PC-3 (cell line): Measurements from ENCODE around the gene ARVCF. TPM values are rescaled to one million over a fixed set of nuclear protein-coding genes. Genes with fewer than 3 reads are reported as not detected.

Experiments used
- ATAC-seq: fragments of 200-7000 bp; cut with Tn5 transposase; 2 replicates; pipeline ENCODE4 v1.9.1; 2020; ENCODE audit warnings: mild to moderate bottlenecking, moderate library complexity
- BruUV-seq: library from RNA; stranded (reverse); fragments of 400-500 nt; replicated peaks from 2 replicates; lab custom pipeline; 2021; lab: Mats Ljungman, UMichigan
- CTCF ChIA-PET: fragments of 300-600 bp; sonication (Branson Sonifier 250); formaldehyde crosslinking; loops from one replicate; lab custom pipeline; 2022; ENCODE audit warnings: antibody characterized with exemption; lab: Charles Lee
- POLR2A ChIA-PET: fragments of 300-600 bp; sonication (Branson Sonifier 250); formaldehyde crosslinking; loops from one replicate; lab custom pipeline; 2022; ENCODE audit warnings: antibody characterized with exemption; ENCODE audit not compliant: unreplicated experiment; lab: Charles Lee
- DNase-seq: peaks from one replicate; pipeline ENCODE4 v3.0.0-alpha.2; 2015
- H2AFZ ChIP-seq: fragments of 300-600 bp; sonication (generic); 2 replicates; pipeline ENCODE4 v1.6.0; 2016; ENCODE audit warnings: antibody characterized with exemption, low read length
- H3F3A ChIP-seq: fragments of 300-600 bp; sonication (generic); one replicate; pipeline ENCODE4 v1.6.0; 2017; ENCODE audit warnings: antibody characterized with exemption, low read length, control low read depth, mild to moderate bottlenecking; ENCODE audit not compliant: unreplicated experiment
- H3K27ac ChIP-seq: fragments of 300-600 bp; sonication (generic); 2 replicates; pipeline ENCODE4 v1.5.1; 2016; ENCODE audit warnings: mild to moderate bottlenecking, low read length
- H3K27me3 ChIP-seq: fragments of 300-600 bp; sonication (generic); 2 replicates; pipeline ENCODE4 v1.6.1; 2016; ENCODE audit warnings: low read length, mixed read lengths
- H3K36me3 ChIP-seq: fragments of 300-600 bp; sonication (generic); 2 replicates; pipeline ENCODE4 v1.6.1; 2016; ENCODE audit warnings: low read depth, mixed run types, low read length, mixed read lengths
- H3K4me1 ChIP-seq: fragments of 300-600 bp; sonication (generic); 2 replicates; pipeline ENCODE4 v1.5.1; 2016; ENCODE audit warnings: low read length; ENCODE audit not compliant: insufficient read depth
- H3K4me2 ChIP-seq: fragments of 300-600 bp; sonication (generic); 2 replicates; pipeline ENCODE4 v1.6.0; 2016; ENCODE audit warnings: low read length
- H3K4me3 ChIP-seq: fragments of 300-600 bp; sonication (generic); 2 replicates; pipeline ENCODE4 v1.5.1; 2016; ENCODE audit warnings: mild to moderate bottlenecking, low read length, mixed read lengths
- H3K79me2 ChIP-seq: fragments of 300-600 bp; sonication (generic); 2 replicates; pipeline ENCODE4 v1.6.1; 2017; ENCODE audit warnings: low read length, mixed read lengths
- H3K9ac ChIP-seq: fragments of 300-600 bp; sonication (generic); 2 replicates; pipeline ENCODE4 v1.6.0; 2016; ENCODE audit warnings: mild to moderate bottlenecking, low read length
- H3K9me2 ChIP-seq: fragments of 300-600 bp; sonication (generic); replicated peaks from 2 replicates; pipeline ENCODE4 v1.6.1; 2016; ENCODE audit warnings: mixed run types, low read length, mixed read lengths
- H3K9me3 ChIP-seq: fragments of 300-600 bp; sonication (generic); 2 replicates; pipeline ENCODE4 v1.6.1; 2016; ENCODE audit warnings: low read length, mixed read lengths
- H4K20me1 ChIP-seq: fragments of 300-600 bp; sonication (generic); 2 replicates; pipeline ENCODE4 v1.6.1; 2016; ENCODE audit warnings: low read length, mixed read lengths
- CTCF ChIP-seq: fragments of 300-600 bp; sonication (generic); conservative IDR thresholded peaks from 2 replicates; pipeline ENCODE4 v1.5.1; 2017; ENCODE audit warnings: antibody characterized with exemption, low read depth, mild to moderate bottlenecking, low read length
- EZH2 ChIP-seq: fragments of 300-600 bp; sonication (generic); IDR thresholded peaks from one replicate; pipeline ENCODE4 v1.6.1; 2017; ENCODE audit warnings: antibody characterized with exemption, mild to moderate bottlenecking, low read length; ENCODE audit not compliant: unreplicated experiment
- EZH2phosphoT487 ChIP-seq: fragments of 300-600 bp; sonication (generic); IDR thresholded peaks from 2 replicates; pipeline ENCODE4 v1.6.1; 2018; ENCODE audit warnings: mild to moderate bottlenecking, antibody characterized with exemption, low read length, borderline replicate concordance
- intact Hi-C: fragments of 100-400 bp; cut with micrococcal nuclease; formaldehyde crosslinking; loops from 2 replicates; pipeline ENCODE4 v1.9.0; 2023
- total RNA-seq: library from RNA; depleted of rRNA; stranded (reverse); fragments of >200 nt; gene quantifications from 2 replicates; pipeline ENCODE4 v1.2.3, GENCODE V29; 2014

The ARVCF gene
- total RNA-seq, 1 experiment from 2014 or later: 20.0 TPM

GRCh38 chr22:20022978-20023613 is 6.5 kb upstream of the ARVCF start:
- DNase-seq (no peak), ATAC-seq (no peak)
- H3K4me1 ChIP-seq: peaks cover 17% of the 10 kb centered on the region
- H3K36me3 ChIP-seq: no peaks in the 10 kb centered on the region
- TF ChIP-seq EZH2 (no peak), EZH2phosphoT487 (no peak), CTCF (no peak)
- no peaks in the 10 kb centered on the region for H4K20me1 ChIP-seq
- H3K9me2 ChIP-seq: no peaks in the 10 kb centered on the region
- no peak overlapping the region for H3K4me3 ChIP-seq
- H2AFZ ChIP-seq: no peak overlapping the region
- H3F3A ChIP-seq: no peaks in the 10 kb centered on the region
- ChIA-PET POLR2A (no interaction called here), CTCF (no interaction called here)
- H3K4me2 ChIP-seq: 0 out of 2 replicates have a peak overlapping the region, but pooled peaks have one; percentile 87
- no peak overlapping the region for H3K27ac ChIP-seq
- BruUV-seq: no TSS peak
- H3K79me2 ChIP-seq: peaks cover 24% of the 10 kb centered on the region
- H3K27me3 ChIP-seq: no peaks in the 10 kb centered on the region
- H3K9ac ChIP-seq: no peak overlapping the region
- no peaks in the 10 kb centered on the region for H3K9me3 ChIP-seq
- intact Hi-C loops: no loop called here

- no peak for TF ChIP-seq CTCF
- TF ChIP-seq EZH2phosphoT487: no peak
- no peak for TF ChIP-seq EZH2
- Histone ChIP-seq H3F3A (no peaks in the 10 kb centered on the region), H3K9ac (peak overlapping the region; percentile 90), H3K36me3 (no peaks in the 10 kb centered on the region), H3K79me2 (peaks cover 24% of the 10 kb centered on the region), H2AFZ (no peak overlapping the region), H3K27ac (peak overlapping the region; percentile 67), H3K9me2 (no peaks in the 10 kb centered on the region), H3K27me3 (no peaks in the 10 kb centered on the region), H3K9me3 (no peaks in the 10 kb centered on the region), H3K4me2 (peak overlapping the region; percentile 87), H4K20me1 (no peaks in the 10 kb centered on the region), H3K4me3 (peak overlapping the region; percentile 85), H3K4me1 (peaks cover 17% of the 10 kb centered on the region)
- ATAC-seq: no peak
- no TSS peak for BruUV-seq
- POLR2A ChIA-PET: no interaction called here
- no peak for DNase-seq
- CTCF ChIA-PET: no interaction called here
- intact Hi-C loops: no loop called here
Observed at GRCh38 chr22:20022231-20022977, 5.8 kb upstream of the ARVCF start.
